SK-N-SH treated with all-trans-retinoic acid at 6 μM for 48 hours (cell line): ENCODE measurements around the gene RBM7.

Experiments used
- GLIS3 ChIP-seq: fragments of 250-450 bp; sonication (Bioruptor Pico); IDR thresholded peaks from 2 replicates; pipeline ENCODE4 v1.5.0; 2020; ENCODE audit warnings: mild to moderate bottlenecking, moderate library complexity
- PPARA ChIP-seq: fragments of 250-450 bp; sonication (Bioruptor Pico); IDR thresholded peaks from 2 replicates; pipeline ENCODE4 v1.5.0; 2020; ENCODE audit warnings: mild to moderate bottlenecking, borderline replicate concordance
- ZC3H10 ChIP-seq: fragments of 250-450 bp; sonication (Bioruptor Pico); IDR thresholded peaks from 2 replicates; pipeline ENCODE4 v1.5.1; 2021; ENCODE audit warnings: mild to moderate bottlenecking, moderate library complexity
- ZFP3 ChIP-seq: fragments of 250-450 bp; sonication (Bioruptor Pico); IDR thresholded peaks from 2 replicates; pipeline ENCODE4 v1.5.0; 2020; ENCODE audit warnings: mild to moderate bottlenecking, moderate library complexity
- ZNF70 ChIP-seq: fragments of 450-650 bp; formaldehyde crosslinking; IDR thresholded peaks from 2 replicates; pipeline ENCODE4 v1.5.0; 2020; ENCODE audit warnings: mild to moderate bottlenecking, moderate library complexity
- TF ChIP-seq, protein P1 (sequence below): fragments of 250-450 bp; sonication (Bioruptor Pico); IDR thresholded peaks from 2 replicates; pipeline ENCODE4 v1.8.0; 2020; ENCODE audit warnings: mild to moderate bottlenecking, moderate library complexity, borderline replicate concordance
- TF ChIP-seq, protein P2 (sequence below): fragments of 250-450 bp; sonication (Bioruptor Pico); IDR thresholded peaks from 2 replicates; pipeline ENCODE4 v1.5.1; 2020; ENCODE audit warnings: low read depth, mild to moderate bottlenecking, moderate library complexity

DNA sequence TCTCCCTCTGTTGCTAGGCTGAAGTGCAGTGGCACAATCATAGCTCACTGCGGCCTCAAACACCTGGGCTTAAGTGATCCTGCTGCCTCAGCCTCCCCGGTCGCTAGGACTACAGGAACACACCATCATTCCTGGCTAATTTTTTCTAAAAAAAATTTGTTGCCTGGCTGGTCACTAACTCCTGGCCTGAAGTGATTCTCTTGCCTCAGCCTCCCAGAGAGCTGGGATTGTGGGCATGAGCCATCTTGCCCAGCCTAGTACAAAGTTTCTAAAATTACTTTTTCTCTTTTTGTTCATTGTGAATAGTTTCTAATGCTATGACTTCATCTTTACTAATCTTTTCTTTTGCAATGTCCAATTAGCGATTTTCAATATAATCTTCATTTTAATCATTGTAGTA, 12.5 kb downstream of the RBM7 start:
- no peak for TF ChIP-seq GLIS3
- no peak for TF ChIP-seq PPARA (CRISPR knock-in tag)
- no peak for TF ChIP-seq ZNF70 (CRISPR knock-in tag)
- TF ChIP-seq ZC3H10: no peak
- TF ChIP-seq ZFP3: no peak
- TF ChIP-seq, protein P1, sequence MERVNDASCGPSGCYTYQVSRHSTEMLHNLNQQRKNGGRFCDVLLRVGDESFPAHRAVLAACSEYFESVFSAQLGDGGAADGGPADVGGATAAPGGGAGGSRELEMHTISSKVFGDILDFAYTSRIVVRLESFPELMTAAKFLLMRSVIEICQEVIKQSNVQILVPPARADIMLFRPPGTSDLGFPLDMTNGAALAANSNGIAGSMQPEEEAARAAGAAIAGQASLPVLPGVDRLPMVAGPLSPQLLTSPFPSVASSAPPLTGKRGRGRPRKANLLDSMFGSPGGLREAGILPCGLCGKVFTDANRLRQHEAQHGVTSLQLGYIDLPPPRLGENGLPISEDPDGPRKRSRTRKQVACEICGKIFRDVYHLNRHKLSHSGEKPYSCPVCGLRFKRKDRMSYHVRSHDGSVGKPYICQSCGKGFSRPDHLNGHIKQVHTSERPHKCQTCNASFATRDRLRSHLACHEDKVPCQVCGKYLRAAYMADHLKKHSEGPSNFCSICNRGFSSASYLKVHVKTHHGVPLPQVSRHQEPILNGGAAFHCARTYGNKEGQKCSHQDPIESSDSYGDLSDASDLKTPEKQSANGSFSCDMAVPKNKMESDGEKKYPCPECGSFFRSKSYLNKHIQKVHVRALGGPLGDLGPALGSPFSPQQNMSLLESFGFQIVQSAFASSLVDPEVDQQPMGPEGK (CRISPR knock-in tag): no peak
- TF ChIP-seq, protein P2, sequence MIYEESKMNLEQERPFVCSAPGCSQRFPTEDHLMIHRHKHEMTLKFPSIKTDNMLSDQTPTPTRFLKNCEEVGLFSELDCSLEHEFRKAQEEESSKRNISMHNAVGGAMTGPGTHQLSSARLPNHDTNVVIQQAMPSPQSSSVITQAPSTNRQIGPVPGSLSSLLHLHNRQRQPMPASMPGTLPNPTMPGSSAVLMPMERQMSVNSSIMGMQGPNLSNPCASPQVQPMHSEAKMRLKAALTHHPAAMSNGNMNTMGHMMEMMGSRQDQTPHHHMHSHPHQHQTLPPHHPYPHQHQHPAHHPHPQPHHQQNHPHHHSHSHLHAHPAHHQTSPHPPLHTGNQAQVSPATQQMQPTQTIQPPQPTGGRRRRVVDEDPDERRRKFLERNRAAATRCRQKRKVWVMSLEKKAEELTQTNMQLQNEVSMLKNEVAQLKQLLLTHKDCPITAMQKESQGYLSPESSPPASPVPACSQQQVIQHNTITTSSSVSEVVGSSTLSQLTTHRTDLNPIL (CRISPR knock-in tag): no peak
